Measurements from ENCODE around the gene APP. TPM values are rescaled to one million over a fixed set of nuclear protein-coding genes. Genes with fewer than 3 reads are reported as not detected.

APP gene
- total and polyA plus RNA-seq, 10 of the 15 experiments (the other 5 are each of a cell fraction or from before 2014, with no cell fraction given) = 8.8 to 94.9 (median 51.0) TPM

DNA sequence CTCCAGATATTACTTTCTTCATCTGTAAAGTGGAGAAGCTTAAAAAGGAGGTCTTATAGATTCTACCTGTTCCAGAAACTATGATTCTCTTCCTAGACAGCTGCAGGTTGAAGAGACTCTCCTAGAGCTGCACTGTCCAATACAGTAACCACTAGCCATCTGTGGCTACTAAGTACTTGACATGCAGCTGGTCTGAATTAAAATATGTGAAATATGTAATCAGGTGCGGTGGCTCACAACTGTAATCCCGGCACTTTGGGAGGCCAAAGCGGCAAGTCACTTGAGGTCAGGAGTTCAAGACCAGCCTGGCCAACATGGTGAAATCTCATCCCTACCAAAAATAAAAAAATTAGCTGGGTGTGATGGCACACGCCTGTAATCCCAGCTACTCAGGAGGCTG lies 15.8 kb downstream of the APP start:
- no peak overlapping the region for H3K4me3 ChIP-seq
- DNase-seq (ENCODE audit: low read depth, low spot score) (no peak), ATAC-seq (no peak), FAIRE-seq (no peak)
- no peaks in the 10 kb centered on the region for H3K36me3 ChIP-seq (ENCODE audit: control insufficient read depth in 2 of 2, insufficient read depth in 2 of 2, low read length in 1 of 2)
- ChIA-PET RAD21 (ENCODE audit: unreplicated experiment) (no interaction called here), SMC1A (ENCODE audit: uncharacterized antibody, unreplicated experiment) (no interaction called here), POLR2A (no interaction called here), CTCF (interaction anchor here (0.5 kb wide), 1 partner anchor 60 kb away, joined by 3 read pairs; no protein-coding TSS in a partner anchor)
- WGBS (ENCODE audit: insufficient coverage, insufficient replicate concordance, low lambda C conversion rate, missing lambda C conversion rate) = 100% methylated on average over 3 of the region's 4 CpGs
- H3K27ac ChIP-seq (ENCODE audit: control insufficient read depth, insufficient read depth) = no peak overlapping the region
- TF ChIP-seq GATAD2B (conservative IDR thresholded peaks at IDR 0.05; ENCODE audit: low read depth) (no peak), ZNF207 (IDR thresholded peaks at IDR 0.05; ENCODE audit: borderline replicate concordance) (no peak), SIX5 (IDR thresholded peaks at IDR 0.05; ENCODE audit: low read depth, low read length, severe bottlenecking) (no peak), FOXM1 (IDR thresholded peaks at IDR 0.05; ENCODE audit: low read depth, low read length) (no peak), NFIC (IDR thresholded peaks at IDR 0.05; ENCODE audit: low read depth, low read length) (no peak), CHD1 (IDR thresholded peaks at IDR 0.05; ENCODE audit: low read depth, low read length) (no peak), KAT2A (conservative IDR thresholded peaks at IDR 0.05; ENCODE audit: control insufficient read depth, low read depth, low read length) (no peak), ZNF274 (IDR thresholded peaks at IDR 0.05; ENCODE audit: insufficient read depth, insufficient read length) (no peak), RAD21 (IDR thresholded peaks at IDR 0.05; ENCODE audit: insufficient read depth, low read depth, low read length) (no peak)
- TF ChIP-seq, protein P1, sequence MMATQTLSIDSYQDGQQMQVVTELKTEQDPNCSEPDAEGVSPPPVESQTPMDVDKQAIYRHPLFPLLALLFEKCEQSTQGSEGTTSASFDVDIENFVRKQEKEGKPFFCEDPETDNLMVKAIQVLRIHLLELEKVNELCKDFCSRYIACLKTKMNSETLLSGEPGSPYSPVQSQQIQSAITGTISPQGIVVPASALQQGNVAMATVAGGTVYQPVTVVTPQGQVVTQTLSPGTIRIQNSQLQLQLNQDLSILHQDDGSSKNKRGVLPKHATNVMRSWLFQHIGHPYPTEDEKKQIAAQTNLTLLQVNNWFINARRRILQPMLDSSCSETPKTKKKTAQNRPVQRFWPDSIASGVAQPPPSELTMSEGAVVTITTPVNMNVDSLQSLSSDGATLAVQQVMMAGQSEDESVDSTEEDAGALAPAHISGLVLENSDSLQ (IDR thresholded peaks at IDR 0.05) = no peak
- TF ChIP-seq, protein P2, sequence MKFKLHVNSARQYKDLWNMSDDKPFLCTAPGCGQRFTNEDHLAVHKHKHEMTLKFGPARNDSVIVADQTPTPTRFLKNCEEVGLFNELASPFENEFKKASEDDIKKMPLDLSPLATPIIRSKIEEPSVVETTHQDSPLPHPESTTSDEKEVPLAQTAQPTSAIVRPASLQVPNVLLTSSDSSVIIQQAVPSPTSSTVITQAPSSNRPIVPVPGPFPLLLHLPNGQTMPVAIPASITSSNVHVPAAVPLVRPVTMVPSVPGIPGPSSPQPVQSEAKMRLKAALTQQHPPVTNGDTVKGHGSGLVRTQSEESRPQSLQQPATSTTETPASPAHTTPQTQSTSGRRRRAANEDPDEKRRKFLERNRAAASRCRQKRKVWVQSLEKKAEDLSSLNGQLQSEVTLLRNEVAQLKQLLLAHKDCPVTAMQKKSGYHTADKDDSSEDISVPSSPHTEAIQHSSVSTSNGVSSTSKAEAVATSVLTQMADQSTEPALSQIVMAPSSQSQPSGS (IDR thresholded peaks at IDR 0.05; ENCODE audit: low read length) = no peak
- TF ChIP-seq, protein P3, sequence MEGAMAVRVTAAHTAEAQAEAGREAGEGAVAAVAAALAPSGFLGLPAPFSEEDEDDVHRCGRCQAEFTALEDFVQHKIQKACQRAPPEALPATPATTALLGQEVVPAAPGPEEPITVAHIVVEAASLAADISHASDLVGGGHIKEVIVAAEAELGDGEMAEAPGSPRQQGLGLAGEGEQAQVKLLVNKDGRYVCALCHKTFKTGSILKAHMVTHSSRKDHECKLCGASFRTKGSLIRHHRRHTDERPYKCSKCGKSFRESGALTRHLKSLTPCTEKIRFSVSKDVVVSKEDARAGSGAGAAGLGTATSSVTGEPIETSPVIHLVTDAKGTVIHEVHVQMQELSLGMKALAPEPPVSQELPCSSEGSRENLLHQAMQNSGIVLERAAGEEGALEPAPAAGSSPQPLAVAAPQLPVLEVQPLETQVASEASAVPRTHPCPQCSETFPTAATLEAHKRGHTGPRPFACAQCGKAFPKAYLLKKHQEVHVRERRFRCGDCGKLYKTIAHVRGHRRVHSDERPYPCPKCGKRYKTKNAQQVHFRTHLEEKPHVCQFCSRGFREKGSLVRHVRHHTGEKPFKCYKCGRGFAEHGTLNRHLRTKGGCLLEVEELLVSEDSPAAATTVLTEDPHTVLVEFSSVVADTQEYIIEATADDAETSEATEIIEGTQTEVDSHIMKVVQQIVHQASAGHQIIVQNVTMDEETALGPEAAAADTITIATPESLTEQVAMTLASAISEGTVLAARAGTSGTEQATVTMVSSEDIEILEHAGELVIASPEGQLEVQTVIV (IDR thresholded peaks at IDR 0.05; ENCODE audit: borderline replicate concordance, partially characterized antibody) = no peak
- TF ChIP-seq, protein P4, sequence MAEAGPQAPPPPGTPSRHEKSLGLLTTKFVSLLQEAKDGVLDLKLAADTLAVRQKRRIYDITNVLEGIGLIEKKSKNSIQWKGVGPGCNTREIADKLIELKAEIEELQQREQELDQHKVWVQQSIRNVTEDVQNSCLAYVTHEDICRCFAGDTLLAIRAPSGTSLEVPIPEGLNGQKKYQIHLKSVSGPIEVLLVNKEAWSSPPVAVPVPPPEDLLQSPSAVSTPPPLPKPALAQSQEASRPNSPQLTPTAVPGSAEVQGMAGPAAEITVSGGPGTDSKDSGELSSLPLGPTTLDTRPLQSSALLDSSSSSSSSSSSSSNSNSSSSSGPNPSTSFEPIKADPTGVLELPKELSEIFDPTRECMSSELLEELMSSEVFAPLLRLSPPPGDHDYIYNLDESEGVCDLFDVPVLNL (IDR thresholded peaks at IDR 0.05; ENCODE audit: low read depth, low read length) = no peak
- TF ChIP-seq, protein P5, sequence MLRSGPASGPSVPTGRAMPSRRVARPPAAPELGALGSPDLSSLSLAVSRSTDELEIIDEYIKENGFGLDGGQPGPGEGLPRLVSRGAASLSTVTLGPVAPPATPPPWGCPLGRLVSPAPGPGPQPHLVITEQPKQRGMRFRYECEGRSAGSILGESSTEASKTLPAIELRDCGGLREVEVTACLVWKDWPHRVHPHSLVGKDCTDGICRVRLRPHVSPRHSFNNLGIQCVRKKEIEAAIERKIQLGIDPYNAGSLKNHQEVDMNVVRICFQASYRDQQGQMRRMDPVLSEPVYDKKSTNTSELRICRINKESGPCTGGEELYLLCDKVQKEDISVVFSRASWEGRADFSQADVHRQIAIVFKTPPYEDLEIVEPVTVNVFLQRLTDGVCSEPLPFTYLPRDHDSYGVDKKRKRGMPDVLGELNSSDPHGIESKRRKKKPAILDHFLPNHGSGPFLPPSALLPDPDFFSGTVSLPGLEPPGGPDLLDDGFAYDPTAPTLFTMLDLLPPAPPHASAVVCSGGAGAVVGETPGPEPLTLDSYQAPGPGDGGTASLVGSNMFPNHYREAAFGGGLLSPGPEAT (IDR thresholded peaks at IDR 0.05; ENCODE audit: low read depth) = no peak
- no peaks in the 10 kb centered on the region for H3K9me3 ChIP-seq (replicated peaks; ENCODE audit: control insufficient read depth, insufficient read depth, low read length)
- no peaks in the 10 kb centered on the region for H3K27me3 ChIP-seq (replicated peaks in 1 of 2; ENCODE audit: control insufficient read depth in 2 of 2, insufficient read depth in 2 of 2, low read length in 1 of 2)
- in situ Hi-C loops (cut with MboI) (no loop called here), intact Hi-C loops (cut with micrococcal nuclease; ENCODE audit: unreplicated experiment) (no loop called here)
- BruUV-seq (replicated peaks) = no TSS peak
- no peak overlapping the region for H3K9ac ChIP-seq (ENCODE audit: control insufficient read depth, insufficient read depth, low read length)
- no peak overlapping the region for H3K4me2 ChIP-seq (ENCODE audit: control insufficient read depth, insufficient read depth)
- H3K79me2 ChIP-seq (ENCODE audit: control insufficient read depth, insufficient read depth, low read length) = peaks cover 11% of the 10 kb centered on the region
- no peaks in the 10 kb centered on the region for H4K20me1 ChIP-seq (ENCODE audit: control insufficient read depth, insufficient read depth)
- H3K4me1 ChIP-seq (ENCODE audit: control insufficient read depth, insufficient read depth, low read length) = peaks cover 2% of the 10 kb centered on the region; the same call in 1 of the 2 replicates
- no peak overlapping the region for H2AFZ ChIP-seq (ENCODE audit: control insufficient read depth, low read depth, low read length)

All from GM12878 (cell line).